HCT116 (cell line): ENCODE results near the gene FAM227A. TPM values are rescaled to one million over a fixed set of nuclear protein-coding genes. Genes with fewer than 3 reads are reported as not detected.

ENCODE experiments used
- ATAC-seq: fragments of 200-7000 bp; cut with Tn5 transposase; 2 replicates; pipeline ENCODE4 v1.9.1; 2020; ENCODE audit warnings: mild to moderate bottlenecking, moderate library complexity
- BruUV-seq: library from RNA; stranded (reverse); fragments of 400-500 nt; replicated peaks from 2 replicates; lab custom pipeline; 2021; lab: Mats Ljungman, UMichigan
- CTCF ChIA-PET: fragments of 300-600 bp; sonication (Branson Sonifier 250); formaldehyde crosslinking; loops from one replicate; lab custom pipeline; 2021; ENCODE audit warnings: antibody characterized with exemption; lab: Charles Lee
- POLR2A ChIA-PET: fragments of 300-600, 350-600 bp; sonication (Branson Sonifier 250); formaldehyde crosslinking; loops from one replicate; lab custom pipeline; 2021; ENCODE audit warnings: antibody characterized with exemption; lab: Charles Lee
- RAD21 ChIA-PET, 2 experiments: fragments of 300-600 bp; sonication (Branson Sonifier 250); formaldehyde crosslinking; loops; one replicate each; lab custom pipeline; 2023; ENCODE audit warnings: low total read pairs in 2 of 2; ENCODE audit not compliant: uncharacterized antibody in 2 of 2, unreplicated experiment in 2 of 2, low non-redundant PET in 1 of 2; lab: Charles Lee
- DNase-seq: peaks from one replicate; pipeline ENCODE4 v3.0.0-alpha.2; 2010; ENCODE audit warnings: low read depth, low spot score
- H2AFZ ChIP-seq: fragments of 200-600 bp; shearing (Covaris generic), sonication (generic); 2 replicates; pipeline ENCODE4 v1.6.1; 2017; ENCODE audit warnings: low read depth, mixed run types, mixed read lengths, antibody characterized with exemption, low read length; ENCODE audit not compliant: poor library complexity, severe bottlenecking
- H3K27ac ChIP-seq: 2 replicates; pipeline ENCODE4 v1.5.1; 2012; ENCODE audit warnings: low read depth, low read length
- H3K27me3 ChIP-seq: fragments of 200-600 bp; sonication (generic); 2 replicates; pipeline ENCODE4 v1.6.1; 2016; ENCODE audit warnings: mixed run types, low read length, mixed read lengths; ENCODE audit not compliant: insufficient read depth
- H3K36me3 ChIP-seq, 2 experiments: fragments of 200-500 bp in 1 of 2; fragments of 200-600 bp in 1 of 2; sonication (Bioruptor generic) in 1 of 2; sonication (generic) in 1 of 2; 2 replicates each; pipeline versions ENCODE4 v1.5.1 to v1.6.1; 2014 to 2016; ENCODE audit warnings: low read length in 2 of 2, inconsistent platforms in 1 of 2, mixed read lengths in 1 of 2, mixed run types in 1 of 2; ENCODE audit not compliant: insufficient read depth in 2 of 2, control insufficient read depth in 1 of 2
- H3K4me1 ChIP-seq, 2 experiments: fragments of 200-600 bp in 1 of 2; sonication (generic) in 1 of 2; 2 replicates each; pipeline versions ENCODE4 v1.5.1 to v1.6.1; 2012 to 2017; ENCODE audit warnings: low read length in 2 of 2, inconsistent platforms in 1 of 2, mild to moderate bottlenecking in 1 of 2, mixed read lengths in 1 of 2, mixed run types in 1 of 2, moderate library complexity in 1 of 2; ENCODE audit not compliant: insufficient read depth in 2 of 2, control insufficient read depth in 1 of 2
- H3K4me2 ChIP-seq: fragments of 200-600 bp; sonication (generic); 2 replicates; pipeline ENCODE4 v1.6.1; 2017; ENCODE audit warnings: mixed run types, low read length, mixed read lengths
- H3K4me3 ChIP-seq, 2 experiments: fragments of 200-600 bp in 1 of 2; sonication (generic) in 1 of 2; replicated peaks in 1 of 2; 2 replicates each; pipeline ENCODE4 v1.5.1; 2011 to 2016; ENCODE audit warnings: low read length in 2 of 2, control low read depth in 1 of 2, low read depth in 1 of 2, mild to moderate bottlenecking in 1 of 2, mixed read lengths in 1 of 2, mixed run types in 1 of 2
- H3K79me2 ChIP-seq: fragments of 200-600 bp; sonication (generic); 2 replicates; pipeline ENCODE4 v1.6.1; 2017; ENCODE audit warnings: mild to moderate bottlenecking, mixed run types, low read length, moderate library complexity, mixed read lengths; ENCODE audit not compliant: insufficient read depth
- H3K9ac ChIP-seq: fragments of 200-600 bp; sonication (generic); 2 replicates; pipeline ENCODE4 v1.6.1; 2016; ENCODE audit warnings: low read length, mixed read lengths
- H3K9me2 ChIP-seq: fragments of 200-600 bp; sonication (generic), shearing (Covaris generic); 2 replicates; pipeline ENCODE4 v1.6.1; 2017; ENCODE audit warnings: mixed run types, mild to moderate bottlenecking, moderate library complexity; ENCODE audit not compliant: insufficient read depth
- H3K9me3 ChIP-seq, 2 experiments: fragments of 200-500 bp in 1 of 2; fragments of 200-600 bp in 1 of 2; sonication (Bioruptor generic) in 1 of 2; sonication (generic) in 1 of 2; 2 replicates each; pipeline ENCODE4 v1.6.1; 2014 to 2017; ENCODE audit warnings: low read length in 2 of 2, mixed read lengths in 2 of 2, inconsistent platforms in 1 of 2, low read depth in 1 of 2, mild to moderate bottlenecking in 1 of 2, mixed run types in 1 of 2, moderate library complexity in 1 of 2; ENCODE audit not compliant: control insufficient read depth in 1 of 2, insufficient read depth in 1 of 2
- H4K20me1 ChIP-seq: fragments of 200-600 bp; sonication (generic), shearing (Covaris generic); 2 replicates; pipeline ENCODE4 v1.6.1; 2017; ENCODE audit warnings: mixed run types, mild to moderate bottlenecking, moderate library complexity; ENCODE audit not compliant: insufficient read depth
- CEBPB ChIP-seq: IDR thresholded peaks from 2 replicates; pipeline ENCODE4 v1.6.1; 2012; ENCODE audit warnings: low read depth
- CTCF ChIP-seq, 3 experiments: fragments of 200-600 bp in 1 of 3; sonication (generic) in 1 of 3; IDR thresholded peaks in 2 of 3; conservative IDR thresholded peaks in 1 of 3; 2 replicates each; pipeline ENCODE4 v1.5.1; 2012 to 2017; ENCODE audit warnings: low read depth in 2 of 3, low read length in 2 of 3, antibody characterized with exemption in 1 of 3, borderline replicate concordance in 1 of 3, control low read depth in 1 of 3, mild to moderate bottlenecking in 1 of 3, mixed read lengths in 1 of 3, mixed run types in 1 of 3, moderate library complexity in 1 of 3; ENCODE audit not compliant: insufficient read depth in 1 of 3
- EZH2 ChIP-seq: fragments of 200-600 bp; sonication (generic); IDR thresholded peaks from 2 replicates; pipeline ENCODE4 v1.6.1; 2017; ENCODE audit warnings: antibody characterized with exemption, mixed run types
- MAX ChIP-seq: IDR thresholded peaks from 2 replicates; pipeline ENCODE4 v1.6.1; 2012
- POLR2AphosphoS5 ChIP-seq: IDR thresholded peaks from 2 replicates; pipeline ENCODE4 v1.6.1; 2011; ENCODE audit warnings: mild to moderate bottlenecking, low read depth, low read length, moderate library complexity
- RAD21 ChIP-seq: IDR thresholded peaks from 2 replicates; pipeline ENCODE4 v1.6.1; 2012; ENCODE audit warnings: low read depth, mild to moderate bottlenecking
- REST ChIP-seq: IDR thresholded peaks from 2 replicates; pipeline ENCODE4 v1.6.1; 2012; ENCODE audit warnings: low read depth
- ZFX ChIP-seq: fragments of 450-650 bp; IDR thresholded peaks from 2 replicates; pipeline ENCODE4 v1.6.1; 2017
- intact Hi-C: fragments of 100-400 bp; cut with micrococcal nuclease; formaldehyde crosslinking; loops from 2 replicates; pipeline ENCODE4 v1.10.0; 2022
- total RNA-seq: library from RNA; stranded (reverse); gene quantifications from one replicate; pipeline ENCODE4 v1.2.1, GENCODE V29; 2021; ENCODE audit not compliant: unreplicated experiment

The FAM227A gene
- total RNA-seq, 1 experiment from 2014 or later, result 3.9 TPM

- H3K27me3 ChIP-seq, result no peaks in the 10 kb centered on the region
- no peaks in the 10 kb centered on the region for H3K9me2 ChIP-seq
- no peak overlapping the region for H3K9ac ChIP-seq
- H3K4me3 ChIP-seq, result no peak overlapping the region
- POLR2A ChIA-PET, result no interaction called here
- H3K27ac ChIP-seq, result no peak overlapping the region
- DNase-seq, result peak; percentile 24
- no peaks in the 10 kb centered on the region for H3K36me3 ChIP-seq
- H2AFZ ChIP-seq, result no peak overlapping the region
- ATAC-seq, result peak; percentile 46
- H3K79me2 ChIP-seq, result no peaks in the 10 kb centered on the region
- TF ChIP-seq CTCF (IDR thresholded peaks at IDR 0.05 in 2 of 3, conservative IDR thresholded peaks at IDR 0.05 in 1 of 3; ENCODE audit: borderline replicate concordance in 1 of 3, insufficient read depth in 1 of 3, low read depth in 2 of 3, low read length in 2 of 3), result peak; percentile 43 to 71 (median 66); a peak in 5 of 6 replicates
- TF ChIP-seq ZFX, result no peak
- peak; percentile 76 for TF ChIP-seq RAD21
- TF ChIP-seq, all 23 proteins: peak for 2
- H3K4me1 ChIP-seq, result peaks cover 8 to 20% of the 10 kb centered on the region in 2 experiments; a peak in 3 of 4 replicates
- H3K9me3 ChIP-seq, result no peaks in the 10 kb centered on the region
- BruUV-seq, result no TSS peak
- H4K20me1 ChIP-seq, result no peaks in the 10 kb centered on the region
- RAD21 ChIA-PET, result no interaction called here
- 0 out of 2 replicates have a peak overlapping the region, but pooled peaks have one; percentile 0 for H3K4me2 ChIP-seq
- CTCF ChIA-PET, result interaction anchor here (1.5 to 1.7 kb wide), 2 partner anchors 49 to 70 kb away, joined by 3 to 5 read pairs; no protein-coding TSS in a partner anchor
- intact Hi-C loops, result loop anchor here (2.0 kb wide), 2 partner anchors 219 to 309 kb away; no protein-coding TSS in a partner anchor
Measured at GRCh38 chr22:38572065-38572464, 84.1 kb downstream of the FAM227A start.

- Histone ChIP-seq H3K9ac (peak overlapping the region; percentile 60), H3K4me1 (peaks cover 8 to 20% of the 10 kb centered on the region in 2 experiments; a peak in 3 of 4 replicates), H3K36me3 (no peaks in the 10 kb centered on the region), H3K9me2 (no peaks in the 10 kb centered on the region), H3K27ac (peak overlapping the region; percentile 53), H3K4me2 (peak overlapping the region; percentile 89), H4K20me1 (no peaks in the 10 kb centered on the region), H2AFZ (peak overlapping the region; percentile 55), H3K9me3 (no peaks in the 10 kb centered on the region), H3K4me3 (peak overlapping the region; percentile 53 to 58), H3K79me2 (no peaks in the 10 kb centered on the region), H3K27me3 (no peaks in the 10 kb centered on the region)
- BruUV-seq, result TSS peak; percentile 94
- ATAC-seq, result peak; percentile 41
- peak; percentile 7 for DNase-seq
- ChIA-PET POLR2A (interaction anchor here (0.6 kb wide), 1 partner anchor 779 kb away, joined by 3 read pairs; no protein-coding TSS in a partner anchor), RAD21 (no interaction called here), CTCF (interaction anchor here (0.6 to 1.7 kb wide), 5 partner anchors 48 to 519 kb away, joined by 3 to 8 read pairs (median 5); partner anchors contain the start of gene PICK1)
- intact Hi-C loops, result loop anchor here (2.0 kb wide), 1 partner anchor 518 kb away; no protein-coding TSS in a partner anchor
- TF ChIP-seq MAX (peak; percentile 66), CEBPB (no peak), EZH2 (no peak), POLR2AphosphoS5 (peak; percentile 13; the same call in 1 of the 2 replicates), CTCF (IDR thresholded peaks at IDR 0.05 in 2 of 3, conservative IDR thresholded peaks at IDR 0.05 in 1 of 3; ENCODE audit: borderline replicate concordance in 1 of 3, insufficient read depth in 1 of 3, low read depth in 2 of 3, low read length in 2 of 3) (peak in 1 of 3 experiments; percentile 15; a peak in 1 of 6 replicates), REST (no peak), RAD21 (peak; percentile 45; the same call in 1 of the 2 replicates)
Measured at GRCh38 chr22:38570779-38571364, 85.3 kb downstream of the FAM227A start.
